Activated CD4-positive, alpha-beta T cell treated with anti-CD3 and anti-CD28 coated beads, Interleukin-2, amount 10 ng/mL, durations not matched to agents 24 days and 14 days (primary cell): ENCODE measurements around the gene AKAP13. TPM values are rescaled to one million over a fixed set of nuclear protein-coding genes. Genes with fewer than 3 reads are reported as not detected.
A peak's percentile ranks its signal among the peaks of the same experiment; 100 is the strongest.
"Not testable (repeated sequence)": the region's sequence is repeated elsewhere in the genome, so short reads cannot be mapped to it uniquely, and the experiment has no call there.

Experiments
- DNase-seq: peaks from one replicate; pipeline ENCODE4 v3.0.0; 2022
- H3K27ac Mint-ChIP-seq: one replicate; pipeline ENCODE4 v1.8.0; 2022; ENCODE audit warnings: mild to moderate bottlenecking, mixed read lengths
- H3K27me3 Mint-ChIP-seq: one replicate; pipeline ENCODE4 v1.8.0; 2022; ENCODE audit warnings: mixed read lengths
- H3K36me3 Mint-ChIP-seq: one replicate; pipeline ENCODE4 v1.8.0; 2022; ENCODE audit warnings: low read depth, mild to moderate bottlenecking, mixed read lengths
- H3K4me1 Mint-ChIP-seq: one replicate; pipeline ENCODE4 v1.8.0; 2021; ENCODE audit warnings: mixed read lengths
- H3K4me3 Mint-ChIP-seq: one replicate; pipeline ENCODE4 v1.8.0; 2022; ENCODE audit warnings: mild to moderate bottlenecking, moderate library complexity, mixed read lengths
- H3K9me3 Mint-ChIP-seq: one replicate; pipeline ENCODE4 v1.8.0; 2021; ENCODE audit warnings: mixed read lengths
- intact Hi-C: fragments of 100-400 bp; cut with micrococcal nuclease; formaldehyde crosslinking; loops from one replicate; pipeline ENCODE4 v1.15.1; 2023
- total RNA-seq: library from RNA; stranded (reverse); gene quantifications from 2 replicates; pipeline ENCODE4 v1.2.3, GENCODE V29; 2022

Gene AKAP13
- total RNA-seq, 1 donor from 2014 or later: 71.3 TPM

DNA sequence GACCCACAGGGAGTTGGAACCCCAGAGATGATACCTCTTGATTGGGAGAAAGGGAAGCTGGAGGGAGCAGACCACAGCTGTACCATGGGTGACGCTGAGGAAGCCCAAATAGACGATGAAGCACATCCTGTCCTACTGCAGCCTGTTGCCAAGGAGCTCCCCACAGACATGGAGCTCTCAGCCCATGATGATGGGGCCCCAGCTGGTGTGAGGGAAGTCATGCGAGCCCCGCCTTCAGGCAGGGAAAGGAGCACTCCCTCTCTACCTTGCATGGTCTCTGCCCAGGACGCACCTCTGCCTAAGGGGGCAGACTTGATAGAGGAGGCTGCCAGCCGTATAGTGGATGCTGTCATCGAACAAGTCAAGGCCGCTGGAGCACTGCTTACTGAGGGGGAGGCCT is 201.1 kb downstream of the AKAP13 start:
- intact Hi-C loops: loop anchor here (5.0 to 10.0 kb wide), 3 partner anchors 94 to 267 kb away; partner anchors contain the start of gene AKAP13
- peaks cover 68% of the 10 kb centered on the region for H3K4me1 Mint-ChIP-seq
- peak overlapping the region; percentile 82 for H3K4me3 Mint-ChIP-seq
- DNase-seq: peak; percentile 84
- H3K36me3 Mint-ChIP-seq: peaks cover 42% of the 10 kb centered on the region
- H3K27me3 Mint-ChIP-seq: no peaks in the 10 kb centered on the region
- H3K9me3 Mint-ChIP-seq: no peaks in the 10 kb centered on the region
- peak overlapping the region; percentile 98 for H3K27ac Mint-ChIP-seq

DNA sequence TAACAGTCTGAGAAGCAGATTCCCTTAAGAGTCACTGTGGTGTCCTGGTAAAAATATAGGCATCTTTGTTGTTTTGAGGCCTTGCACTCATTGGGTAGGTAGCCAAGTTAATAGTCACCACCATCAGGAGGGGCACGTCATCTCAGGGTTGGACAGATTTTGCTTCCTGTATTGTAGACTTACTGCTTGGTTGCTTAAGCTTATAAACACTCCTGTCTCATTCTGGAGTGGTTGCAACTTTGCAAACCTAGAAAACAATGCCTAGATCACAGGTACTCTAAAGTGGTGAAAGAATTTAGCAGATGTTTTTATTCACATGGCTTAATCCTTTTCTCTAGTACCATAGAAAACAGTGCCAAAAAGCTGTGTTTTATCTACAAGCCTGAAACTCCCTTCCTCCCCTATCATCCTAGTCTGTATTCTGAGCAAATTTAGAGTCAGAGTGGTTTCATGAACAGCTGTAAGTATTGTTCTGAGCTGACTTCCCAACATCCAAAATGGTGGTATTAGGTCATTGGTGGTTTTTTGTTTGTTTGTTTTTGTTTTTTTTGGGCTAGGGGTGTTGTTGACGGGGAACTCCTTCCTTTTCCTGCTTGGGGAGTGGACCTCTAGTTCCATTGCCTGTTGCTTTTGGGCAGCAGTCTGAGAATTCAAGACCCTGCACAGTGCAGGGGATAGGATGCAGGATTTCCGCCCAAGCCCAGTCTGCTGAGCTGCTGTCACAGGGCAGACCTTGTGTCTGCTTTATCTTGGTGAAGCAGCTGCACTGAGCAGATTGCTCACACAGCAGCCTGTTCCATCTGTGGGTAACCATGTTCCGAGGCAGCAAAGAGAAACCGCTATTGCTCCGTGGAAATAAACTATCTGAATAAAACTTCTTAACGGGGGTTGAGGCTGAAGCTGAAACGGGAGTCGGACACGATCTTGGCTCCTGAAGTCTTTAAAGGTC is 202.0 kb downstream of the AKAP13 start:
- Mint-ChIP-seq H3K36me3 (peaks cover 43% of the 10 kb centered on the region), H3K4me3 (peak overlapping the region; percentile 82), H3K27ac (peak overlapping the region; percentile 98), H3K4me1 (peaks cover 68% of the 10 kb centered on the region), H3K27me3 (no peaks in the 10 kb centered on the region), H3K9me3 (no peaks in the 10 kb centered on the region)
- intact Hi-C loops: loop anchor here (1.0 to 10.0 kb wide), 11 partner anchors 15 to 268 kb away; partner anchors contain the start of gene AKAP13
- peak; percentile 91 for DNase-seq

DNA sequence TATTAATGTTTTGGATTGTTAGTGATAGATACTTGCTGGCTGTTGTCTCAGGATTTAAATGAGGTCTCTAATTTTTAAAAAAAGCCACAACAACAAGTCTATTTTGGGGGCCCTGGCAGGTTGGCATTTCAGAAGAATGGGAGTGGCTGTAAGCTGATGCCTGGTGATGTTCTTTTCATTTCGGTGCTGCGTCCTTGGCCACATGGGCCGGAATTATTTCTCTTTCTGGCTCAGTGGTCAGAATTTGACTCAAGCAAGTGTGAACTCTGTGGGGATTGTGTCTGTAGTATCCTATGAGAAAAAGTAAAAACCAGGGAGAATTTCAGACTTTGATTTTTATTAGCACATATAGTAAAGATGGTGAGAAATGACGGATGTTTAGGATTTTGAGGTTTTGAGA is 203.0 kb downstream of the AKAP13 start:
- H3K9me3 Mint-ChIP-seq: no peaks in the 10 kb centered on the region
- no peak for DNase-seq
- peaks cover 52% of the 10 kb centered on the region for H3K36me3 Mint-ChIP-seq
- intact Hi-C loops: loop anchor here (1.0 to 10.0 kb wide), 7 partner anchors 14 to 269 kb away; partner anchors contain the start of gene AKAP13
- no peaks in the 10 kb centered on the region for H3K27me3 Mint-ChIP-seq
- peak overlapping the region; percentile 98 for H3K27ac Mint-ChIP-seq
- peak overlapping the region; percentile 82 for H3K4me3 Mint-ChIP-seq
- H3K4me1 Mint-ChIP-seq: peaks cover 70% of the 10 kb centered on the region

DNA sequence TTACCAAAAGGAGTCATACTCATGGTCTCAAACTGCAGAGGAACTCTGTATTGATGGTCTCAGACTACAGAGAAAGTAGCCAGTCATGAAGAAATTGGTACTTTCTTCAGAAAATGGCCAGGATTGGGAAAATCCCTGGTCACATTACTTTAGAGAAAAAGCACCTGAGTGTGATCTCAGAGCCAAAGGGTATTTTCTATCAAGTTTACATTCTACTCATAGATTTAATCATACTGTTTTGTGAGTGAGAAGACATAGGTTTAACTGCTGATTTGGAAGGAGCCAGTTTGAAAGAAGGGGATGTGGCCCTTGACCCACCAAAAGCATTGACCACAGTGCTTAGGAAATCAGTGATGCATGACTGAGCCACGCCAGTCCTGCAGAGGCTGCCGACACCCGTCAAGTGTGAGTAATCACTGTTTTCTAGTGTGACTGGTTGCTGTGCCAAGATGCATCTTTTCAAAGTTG is 203.6 kb downstream of the AKAP13 start:
- peak overlapping the region; percentile 82 for H3K4me3 Mint-ChIP-seq
- peaks cover 68% of the 10 kb centered on the region for H3K4me1 Mint-ChIP-seq
- peak; percentile 62 for DNase-seq
- no peaks in the 10 kb centered on the region for H3K27me3 Mint-ChIP-seq
- no peaks in the 10 kb centered on the region for H3K9me3 Mint-ChIP-seq
- peak overlapping the region; percentile 98 for H3K27ac Mint-ChIP-seq
- intact Hi-C loops: loop anchor here (1.0 to 10.0 kb wide), 7 partner anchors 13 to 269 kb away; partner anchors contain the start of gene AKAP13
- peaks cover 49% of the 10 kb centered on the region for H3K36me3 Mint-ChIP-seq

DNA sequence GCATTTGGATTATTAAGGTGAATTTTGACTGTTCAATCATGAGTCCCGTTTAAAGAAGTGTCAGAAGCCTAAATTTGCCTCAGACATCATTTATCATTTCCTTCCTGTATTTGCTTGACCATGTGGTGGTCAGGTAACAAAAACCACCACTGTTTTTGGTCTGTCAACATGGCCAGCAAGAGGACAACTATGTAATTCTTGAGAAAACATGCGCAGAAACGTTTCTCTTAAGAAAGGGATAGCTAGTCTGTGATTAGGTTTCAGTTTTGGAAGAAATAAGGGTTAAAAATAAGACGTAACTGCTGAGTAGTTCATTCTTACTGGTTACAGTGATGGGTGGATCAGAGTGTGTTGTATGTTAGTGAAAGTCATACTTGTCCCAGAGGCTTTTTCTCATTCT is 204.5 kb downstream of the AKAP13 start:
- DNase-seq: no peak
- Mint-ChIP-seq H3K4me3 (peak overlapping the region; percentile 5), H3K27ac (peak overlapping the region; percentile 4), H3K4me1 (peaks cover 64% of the 10 kb centered on the region), H3K27me3 (no peaks in the 10 kb centered on the region), H3K36me3 (peaks cover 48% of the 10 kb centered on the region), H3K9me3 (no peaks in the 10 kb centered on the region)
- intact Hi-C loops: loop anchor here (5.0 to 10.0 kb wide), 3 partner anchors 98 to 270 kb away; partner anchors contain the start of gene AKAP13

DNA sequence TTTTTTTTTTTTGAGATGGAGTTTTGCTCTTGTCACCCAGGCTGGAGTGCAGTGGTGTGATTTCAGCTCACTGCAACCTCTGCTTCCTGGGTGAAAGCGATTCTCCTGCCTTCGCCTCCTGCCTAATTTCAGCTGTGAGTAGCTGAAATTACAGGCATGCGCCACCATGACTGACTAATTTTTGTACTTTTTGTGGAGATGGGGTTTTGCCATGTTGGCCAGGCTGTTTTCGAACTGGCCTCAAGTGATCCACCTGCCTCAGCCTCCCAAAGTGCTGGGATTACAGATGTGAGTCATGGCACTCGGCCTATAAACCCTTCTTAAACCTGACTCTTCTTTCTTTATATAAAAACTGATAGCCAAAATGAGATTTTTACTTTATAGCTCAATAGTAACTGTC is 205.8 kb downstream of the AKAP13 start:
- intact Hi-C loops: loop anchor here (10.0 kb wide), 1 partner anchor 271 kb away; no protein-coding TSS in a partner anchor
- peaks cover 40% of the 10 kb centered on the region for H3K36me3 Mint-ChIP-seq
- peak overlapping the region; percentile 67 for H3K27ac Mint-ChIP-seq
- H3K4me3 Mint-ChIP-seq, H3K27me3 Mint-ChIP-seq, DNase-seq, H3K9me3 Mint-ChIP-seq: not testable (repeated sequence)
- peaks cover 51% of the 10 kb centered on the region for H3K4me1 Mint-ChIP-seq

DNA sequence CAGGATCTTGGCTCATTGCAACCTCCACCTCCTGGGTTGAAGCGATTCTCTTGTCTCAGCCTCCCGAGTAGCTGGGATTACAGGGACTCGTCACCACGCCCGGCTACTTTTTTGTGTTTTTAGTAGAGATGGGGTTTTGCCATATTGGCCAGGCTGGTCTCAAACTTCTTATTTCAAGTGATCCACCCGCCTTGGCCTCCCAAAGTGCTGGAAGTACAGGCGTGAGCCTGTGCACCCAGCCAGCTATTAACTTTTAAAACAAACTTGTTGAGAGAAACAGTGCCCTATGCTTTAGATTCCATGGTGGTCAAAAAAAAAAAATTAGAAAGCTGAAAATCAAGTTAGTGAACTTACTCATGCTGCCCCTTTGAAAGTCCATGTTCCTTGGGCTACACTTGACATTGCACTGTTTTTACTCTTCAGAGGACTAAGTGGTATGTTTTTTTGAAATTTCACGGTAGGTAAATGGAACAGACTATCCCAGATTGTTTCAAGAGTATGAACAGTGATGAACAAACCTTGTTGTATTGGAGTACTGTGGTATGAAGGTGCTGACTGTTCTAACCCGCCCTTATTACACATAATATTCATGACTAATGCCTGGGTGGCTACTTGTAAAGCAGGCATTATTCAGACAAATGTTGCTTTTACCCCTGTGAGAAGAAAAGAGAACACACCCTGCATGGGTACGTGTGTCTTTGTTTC is 207.5 kb downstream of the AKAP13 start:
- Mint-ChIP-seq H3K27me3 (no peaks in the 10 kb centered on the region), H3K4me3 (no peak overlapping the region)
- intact Hi-C loops: loop anchor here (10.0 kb wide), 1 partner anchor 273 kb away; no protein-coding TSS in a partner anchor

DNA sequence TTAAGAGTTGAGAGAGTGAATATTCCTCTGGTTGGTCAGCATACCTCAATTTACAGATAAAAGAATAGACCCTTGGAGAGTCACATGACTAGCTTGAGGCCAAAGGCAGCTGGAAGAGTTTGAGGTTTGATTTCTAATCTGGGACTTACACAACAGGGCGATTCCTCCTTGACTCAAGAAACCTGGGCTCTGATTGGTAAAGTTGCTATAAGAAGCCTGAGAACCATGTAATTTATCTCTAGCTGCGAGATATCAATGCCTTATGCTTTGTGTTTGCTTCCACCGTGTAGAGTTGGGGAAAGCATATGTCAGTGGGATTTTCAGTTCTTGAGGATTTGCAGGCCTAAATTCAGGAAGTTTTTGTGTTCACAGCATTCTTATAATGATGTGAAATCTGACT is 208.3 kb downstream of the AKAP13 start:
- intact Hi-C loops: loop anchor here (10.0 kb wide), 1 partner anchor 274 kb away; no protein-coding TSS in a partner anchor
- Mint-ChIP-seq H3K4me3 (no peak overlapping the region), H3K27me3 (no peaks in the 10 kb centered on the region), H3K27ac (no peak overlapping the region), H3K4me1 (peaks cover 30% of the 10 kb centered on the region), H3K36me3 (peaks cover 34% of the 10 kb centered on the region), H3K9me3 (no peaks in the 10 kb centered on the region)
- DNase-seq: no peak

More for the DNA sequence above, 207.5 kb downstream of the AKAP13 start:
- DNase-seq: no peak
- Mint-ChIP-seq H3K9me3 (no peaks in the 10 kb centered on the region), H3K27ac (no peak overlapping the region), H3K36me3 (peaks cover 34% of the 10 kb centered on the region), H3K4me1 (peaks cover 38% of the 10 kb centered on the region)

DNA sequence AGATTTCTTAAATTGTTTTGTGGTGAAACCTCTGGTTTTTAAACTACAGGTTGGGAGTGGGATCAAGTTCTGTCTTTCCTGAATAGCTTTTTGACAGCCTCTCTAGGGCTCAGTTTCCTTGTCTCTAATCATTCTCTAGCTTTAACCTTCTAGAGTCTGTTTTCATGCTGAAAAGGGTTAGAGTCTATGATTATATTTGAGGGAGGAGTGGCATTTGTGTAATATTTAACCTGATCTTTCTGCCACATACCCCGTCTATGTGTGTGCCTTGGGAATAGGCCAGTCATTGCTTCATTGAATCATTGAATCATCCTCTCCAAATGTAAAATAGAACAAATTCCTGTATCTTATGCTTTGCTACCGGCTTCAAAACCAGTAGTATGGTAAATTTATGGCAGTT is 209.4 kb downstream of the AKAP13 start:
- peaks cover 25% of the 10 kb centered on the region for H3K4me1 Mint-ChIP-seq
- no peak overlapping the region for H3K27ac Mint-ChIP-seq
- H3K4me3 Mint-ChIP-seq: no peak overlapping the region
- H3K36me3 Mint-ChIP-seq: peaks cover 31% of the 10 kb centered on the region
- H3K9me3 Mint-ChIP-seq: no peaks in the 10 kb centered on the region
- no peaks in the 10 kb centered on the region for H3K27me3 Mint-ChIP-seq
- no peak for DNase-seq
- intact Hi-C loops: loop anchor here (10.0 kb wide), 1 partner anchor 275 kb away; no protein-coding TSS in a partner anchor

DNA sequence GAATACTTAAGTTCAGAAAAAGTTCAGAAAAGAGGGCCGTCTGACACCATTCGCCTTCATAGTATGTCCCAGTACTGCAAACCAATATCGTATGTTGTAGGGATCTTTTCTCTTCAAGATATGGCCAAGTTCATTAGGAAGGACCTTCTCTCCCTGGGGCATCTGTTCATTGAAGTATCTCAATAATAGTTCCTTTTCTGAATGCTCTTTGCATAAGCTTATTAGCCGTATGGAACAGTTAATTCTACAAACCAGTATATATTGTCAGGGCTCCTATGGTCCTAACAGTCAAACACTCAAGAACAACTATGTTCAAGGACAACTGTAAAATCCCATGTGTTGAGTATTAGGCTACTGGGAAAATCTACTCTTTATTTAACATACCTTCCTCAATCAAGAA is 211.2 kb downstream of the AKAP13 start:
- intact Hi-C loops: no loop called here

DNA sequence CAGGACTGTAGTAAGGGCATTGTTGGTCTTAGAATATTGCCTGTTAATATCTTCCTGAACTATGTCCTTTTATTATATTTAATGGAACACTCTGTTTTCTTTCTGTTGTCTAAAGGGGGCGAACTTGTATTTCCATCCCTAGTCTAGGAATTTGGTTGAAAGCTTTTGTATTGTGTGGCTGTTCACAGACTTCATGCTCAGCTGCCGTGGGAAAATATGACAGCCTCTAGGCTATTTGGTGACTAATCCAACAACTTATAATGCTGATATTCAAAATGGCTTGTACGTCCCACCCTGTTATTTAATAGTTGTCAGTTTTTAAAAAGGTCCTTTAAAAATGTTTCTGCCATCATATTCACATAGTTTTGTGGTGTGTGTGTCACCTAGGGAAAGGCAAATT is 211.7 kb downstream of the AKAP13 start:
- H3K36me3 Mint-ChIP-seq: peaks cover 28% of the 10 kb centered on the region
- no peak overlapping the region for H3K27ac Mint-ChIP-seq
- peaks cover 29% of the 10 kb centered on the region for H3K4me1 Mint-ChIP-seq
- no peaks in the 10 kb centered on the region for H3K27me3 Mint-ChIP-seq
- no peak for DNase-seq
- H3K9me3 Mint-ChIP-seq: no peaks in the 10 kb centered on the region
- H3K4me3 Mint-ChIP-seq: no peak overlapping the region
- intact Hi-C loops: no loop called here

More for the DNA sequence above, 211.2 kb downstream of the AKAP13 start:
- no peak for DNase-seq
- no peaks in the 10 kb centered on the region for H3K27me3 Mint-ChIP-seq
- H3K4me3 Mint-ChIP-seq: no peak overlapping the region
- no peak overlapping the region for H3K27ac Mint-ChIP-seq
- H3K9me3 Mint-ChIP-seq: no peaks in the 10 kb centered on the region
- H3K36me3 Mint-ChIP-seq: peaks cover 30% of the 10 kb centered on the region
- peaks cover 26% of the 10 kb centered on the region for H3K4me1 Mint-ChIP-seq

DNA sequence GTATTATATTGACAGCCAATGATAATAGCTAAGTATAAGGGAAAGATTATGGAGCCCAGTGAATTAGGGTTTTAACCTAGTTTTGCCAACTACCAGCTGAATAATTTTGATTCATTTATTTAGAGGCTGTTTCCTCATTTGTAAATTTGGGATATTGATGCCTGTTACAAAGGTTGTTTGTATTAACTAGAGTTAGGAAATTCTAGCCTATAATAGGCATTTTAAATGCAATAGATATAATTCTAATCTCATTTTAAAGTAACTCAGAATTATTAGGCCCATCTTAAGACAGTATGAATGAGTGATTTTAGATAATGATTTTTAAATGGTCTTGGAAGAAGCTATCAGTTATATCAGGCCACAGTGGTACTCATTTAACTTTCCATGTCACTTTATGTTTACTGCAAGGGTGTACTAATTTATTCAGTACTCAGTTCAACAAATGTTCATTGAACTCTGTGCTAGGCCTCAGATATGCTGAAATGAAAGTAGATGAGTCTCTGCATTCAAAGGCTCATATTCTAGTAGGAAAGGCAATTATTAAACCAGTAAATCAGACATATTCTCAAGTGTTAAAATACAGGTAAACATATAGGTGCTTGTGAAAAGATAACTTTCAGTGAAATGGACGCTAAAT is 213.5 kb downstream of the AKAP13 start:
- intact Hi-C loops: no loop called here
- Mint-ChIP-seq H3K4me1 (peaks cover 34% of the 10 kb centered on the region), H3K27ac (no peak overlapping the region), H3K9me3 (no peaks in the 10 kb centered on the region), H3K27me3 (no peaks in the 10 kb centered on the region), H3K36me3 (peaks cover 22% of the 10 kb centered on the region), H3K4me3 (no peak overlapping the region)
- no peak for DNase-seq
